Osteoblast (primary cell): ENCODE measurements around the gene ATG7. TPM values are rescaled to one million over a fixed set of nuclear protein-coding genes. Genes with fewer than 3 reads are reported as not detected.

Experiments used
- DNase-seq: peaks from one replicate; pipeline ENCODE4 v3.0.0; 2011; ENCODE audit warnings: low spot score, mixed read lengths; ENCODE audit not compliant: insufficient read length; ENCODE audit errors: missing footprints
- H2AFZ ChIP-seq: 2 replicates; pipeline ENCODE4 v1.6.0; 2011; ENCODE audit warnings: mild to moderate bottlenecking, low read length
- H3K27ac ChIP-seq: 2 replicates; pipeline ENCODE4 v1.5.1; 2011; ENCODE audit warnings: mild to moderate bottlenecking, low read depth, low read length, moderate library complexity
- H3K27me3 ChIP-seq: 2 replicates; pipeline ENCODE4 v1.6.0; 2012; ENCODE audit warnings: mild to moderate bottlenecking, control low read depth, inconsistent platforms, low read length, moderate library complexity; ENCODE audit not compliant: insufficient read depth
- H3K36me3 ChIP-seq: 2 replicates; pipeline ENCODE4 v1.5.1; 2011; ENCODE audit warnings: mild to moderate bottlenecking, low read length, control low read depth, moderate library complexity; ENCODE audit not compliant: insufficient read depth
- H3K4me1 ChIP-seq: 2 replicates; pipeline ENCODE4 v1.5.1; 2011; ENCODE audit warnings: mild to moderate bottlenecking, low read length, control low read depth, moderate library complexity; ENCODE audit not compliant: insufficient read depth
- H3K4me2 ChIP-seq: 2 replicates; pipeline ENCODE4 v1.6.0; 2011; ENCODE audit warnings: mild to moderate bottlenecking, low read length; ENCODE audit not compliant: insufficient read depth
- H3K4me3 ChIP-seq: fragments of 200-600 bp; sonication (generic); 3 replicates; pipeline ENCODE4 v1.5.1; 2012; ENCODE audit warnings: mild to moderate bottlenecking, low read length, inconsistent platforms; ENCODE audit not compliant: insufficient read depth
- H3K79me2 ChIP-seq: 2 replicates; pipeline ENCODE4 v1.6.0; 2012; ENCODE audit warnings: mild to moderate bottlenecking, low read length, control low read depth, inconsistent platforms; ENCODE audit not compliant: insufficient read depth
- H3K9me3 ChIP-seq: 2 replicates; pipeline ENCODE4 v1.5.1; 2011; ENCODE audit warnings: low read depth, low read length, control low read depth
- H4K20me1 ChIP-seq: 2 replicates; pipeline ENCODE4 v1.6.0; 2012; ENCODE audit warnings: mild to moderate bottlenecking, low read length, control low read depth; ENCODE audit not compliant: insufficient read depth
- total RNA-seq: library from RNA; depleted of rRNA; stranded (reverse); fragments of >200 nt; gene quantifications from 2 replicates; pipeline ENCODE4 v1.2.3, GENCODE V29; 2012
- TF ChIP-seq, protein P1 (sequence below): IDR thresholded peaks from 2 replicates; pipeline ENCODE4 v1.5.1; 2011; ENCODE audit warnings: mild to moderate bottlenecking, low read depth, low read length, moderate library complexity; ENCODE audit errors: extremely low read depth

ATG7 gene
- total RNA-seq, 1 donor = 93.4 TPM

DNA sequence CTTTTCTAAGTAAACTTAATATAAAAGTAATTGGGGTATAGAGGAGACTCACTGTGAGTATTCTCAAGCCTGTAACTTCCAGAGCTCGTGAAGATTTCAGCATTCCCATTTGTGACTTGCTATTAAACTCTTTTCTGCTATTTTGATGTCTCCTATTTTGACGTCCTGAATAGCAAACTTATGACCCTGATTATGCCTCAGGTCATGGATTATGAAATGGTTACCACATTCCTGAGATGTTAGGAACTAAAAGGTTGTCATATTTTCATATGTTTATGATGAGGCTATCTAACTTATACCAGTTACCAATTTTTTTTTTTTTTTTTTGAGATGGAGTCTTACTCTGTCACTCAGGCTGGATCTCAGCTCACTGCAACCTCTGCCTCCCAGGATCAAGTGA is 105.5 kb downstream of the ATG7 start:
- no peaks in the 10 kb centered on the region for H3K9me3 ChIP-seq
- H3K79me2 ChIP-seq = no peaks in the 10 kb centered on the region
- no peaks in the 10 kb centered on the region for H3K27me3 ChIP-seq
- no peak overlapping the region for H3K27ac ChIP-seq
- H3K4me1 ChIP-seq = peaks cover 16% of the 10 kb centered on the region
- TF ChIP-seq, protein P1, sequence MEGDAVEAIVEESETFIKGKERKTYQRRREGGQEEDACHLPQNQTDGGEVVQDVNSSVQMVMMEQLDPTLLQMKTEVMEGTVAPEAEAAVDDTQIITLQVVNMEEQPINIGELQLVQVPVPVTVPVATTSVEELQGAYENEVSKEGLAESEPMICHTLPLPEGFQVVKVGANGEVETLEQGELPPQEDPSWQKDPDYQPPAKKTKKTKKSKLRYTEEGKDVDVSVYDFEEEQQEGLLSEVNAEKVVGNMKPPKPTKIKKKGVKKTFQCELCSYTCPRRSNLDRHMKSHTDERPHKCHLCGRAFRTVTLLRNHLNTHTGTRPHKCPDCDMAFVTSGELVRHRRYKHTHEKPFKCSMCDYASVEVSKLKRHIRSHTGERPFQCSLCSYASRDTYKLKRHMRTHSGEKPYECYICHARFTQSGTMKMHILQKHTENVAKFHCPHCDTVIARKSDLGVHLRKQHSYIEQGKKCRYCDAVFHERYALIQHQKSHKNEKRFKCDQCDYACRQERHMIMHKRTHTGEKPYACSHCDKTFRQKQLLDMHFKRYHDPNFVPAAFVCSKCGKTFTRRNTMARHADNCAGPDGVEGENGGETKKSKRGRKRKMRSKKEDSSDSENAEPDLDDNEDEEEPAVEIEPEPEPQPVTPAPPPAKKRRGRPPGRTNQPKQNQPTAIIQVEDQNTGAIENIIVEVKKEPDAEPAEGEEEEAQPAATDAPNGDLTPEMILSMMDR = no peak
- H3K4me2 ChIP-seq = no peak overlapping the region
- DNase-seq = no peak
- H3K4me3 ChIP-seq = no peak overlapping the region
- no peak overlapping the region for H2AFZ ChIP-seq
- no peaks in the 10 kb centered on the region for H4K20me1 ChIP-seq
- peaks cover 8% of the 10 kb centered on the region for H3K36me3 ChIP-seq

DNA sequence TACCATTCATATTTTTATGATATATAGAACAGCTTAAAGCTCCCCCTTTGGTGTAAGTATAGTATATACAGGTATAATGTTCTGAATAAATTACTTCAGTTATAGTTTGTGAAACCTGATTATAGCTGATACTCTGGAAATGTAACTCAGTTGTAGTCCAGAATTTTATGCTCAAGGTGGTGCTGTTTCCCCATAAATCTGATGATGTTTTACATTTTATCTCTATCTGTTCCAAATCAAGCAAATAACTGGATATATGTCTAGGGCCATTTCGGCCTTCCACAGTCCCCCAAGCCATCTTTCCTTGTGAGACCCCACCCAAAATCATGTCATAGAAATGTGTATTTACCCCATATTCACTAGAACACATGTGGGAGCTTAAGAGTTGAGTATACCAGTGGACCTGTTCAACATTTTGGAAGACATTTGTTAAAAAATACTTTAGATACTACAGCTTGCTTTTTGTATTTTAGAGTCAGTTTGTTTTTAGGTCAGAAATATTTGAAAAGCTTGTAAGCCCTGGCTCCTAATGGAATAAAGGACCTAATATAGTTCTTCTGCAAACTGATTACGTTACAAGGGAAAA is 107.1 kb downstream of the ATG7 start:
- Histone ChIP-seq H3K4me1 (peaks cover 16% of the 10 kb centered on the region), H3K4me2 (peak overlapping the region; percentile 70), H3K27ac (peak overlapping the region; percentile 78), H3K4me3 (peak overlapping the region; percentile 54), H3K79me2 (no peaks in the 10 kb centered on the region), H3K9me3 (no peaks in the 10 kb centered on the region), H2AFZ (peak overlapping the region; percentile 67), H4K20me1 (no peaks in the 10 kb centered on the region), H3K27me3 (no peaks in the 10 kb centered on the region), H3K36me3 (no peaks in the 10 kb centered on the region)
- TF ChIP-seq, protein P1 = peak; percentile 60
- DNase-seq = peak; percentile 65

DNA sequence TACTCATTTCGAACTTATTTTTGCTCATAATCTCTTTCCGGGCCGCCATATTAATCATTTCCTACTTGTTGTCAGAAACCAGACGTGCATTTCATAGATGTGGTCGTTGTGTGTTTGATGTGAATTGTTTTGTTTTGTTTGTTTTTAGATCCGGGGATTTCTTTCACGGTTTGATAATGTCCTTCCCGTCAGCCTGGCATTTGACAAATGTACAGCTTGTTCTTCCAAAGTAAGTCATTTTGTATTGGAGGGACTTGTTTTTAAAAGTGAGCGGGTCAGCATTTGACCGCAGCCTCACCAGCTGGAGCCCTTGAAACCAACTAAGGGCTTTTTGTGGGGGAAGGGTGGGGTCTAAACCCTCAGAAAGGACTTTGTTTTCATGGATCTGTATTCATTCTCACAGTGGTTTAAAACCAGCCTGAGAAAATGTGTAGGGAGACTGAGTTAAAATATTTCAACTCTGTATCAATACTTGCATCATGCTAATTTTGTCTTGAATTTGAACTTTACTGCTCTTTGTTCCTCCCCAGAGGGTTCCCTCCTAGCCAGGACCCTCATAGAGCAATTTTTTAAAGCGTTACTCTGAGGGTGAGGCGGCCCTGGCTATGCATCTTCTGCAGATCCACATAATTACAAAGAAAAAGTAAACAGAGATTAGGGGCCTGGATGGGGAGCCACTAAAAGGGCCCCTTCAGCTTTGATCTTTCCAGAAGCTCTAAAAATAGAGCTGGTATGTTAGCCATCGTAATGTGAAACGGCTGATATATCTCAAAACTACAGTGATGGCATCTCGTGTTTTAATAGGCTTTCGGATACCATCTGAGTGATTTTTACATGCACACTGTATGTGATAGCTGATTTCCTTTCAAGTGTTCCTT is 107.9 kb downstream of the ATG7 start:
- Histone ChIP-seq H3K4me3 (peak overlapping the region; percentile 54), H2AFZ (peak overlapping the region; percentile 67), H3K4me2 (peak overlapping the region; percentile 70), H3K79me2 (no peaks in the 10 kb centered on the region), H3K9me3 (no peaks in the 10 kb centered on the region), H3K36me3 (no peaks in the 10 kb centered on the region), H4K20me1 (no peaks in the 10 kb centered on the region), H3K27ac (peak overlapping the region; percentile 78), H3K27me3 (no peaks in the 10 kb centered on the region), H3K4me1 (peaks cover 16% of the 10 kb centered on the region)
- DNase-seq = peak; percentile 49
- TF ChIP-seq, protein P1 = no peak

GRCh38 chr3:11381141-11381540 is 108.9 kb downstream of the ATG7 start:
- H3K27ac ChIP-seq = peak overlapping the region; percentile 78
- peaks cover 27% of the 10 kb centered on the region for H3K4me1 ChIP-seq
- no peaks in the 10 kb centered on the region for H3K27me3 ChIP-seq
- H3K36me3 ChIP-seq = no peaks in the 10 kb centered on the region
- no peaks in the 10 kb centered on the region for H4K20me1 ChIP-seq
- no peak for DNase-seq
- no peak overlapping the region for H3K4me3 ChIP-seq
- no peaks in the 10 kb centered on the region for H3K79me2 ChIP-seq
- TF ChIP-seq, protein P1 = no peak
- H2AFZ ChIP-seq = no peak overlapping the region
- no peaks in the 10 kb centered on the region for H3K9me3 ChIP-seq
- H3K4me2 ChIP-seq = no peak overlapping the region
